ENCODE measurements around the gene LDOC1.

Gene LDOC1

GRCh38 chrX:141133272-141133671 is 43.7 kb downstream of the LDOC1 start:
- no peak for TF ChIP-seq CTCF (IDR thresholded peaks at IDR 0.05; ENCODE audit: extremely low read depth, insufficient read depth, missing control alignments)
- in situ Hi-C loops (cut with MboI; ENCODE audit: low pct_unique_long_range_greater_than_20kb, low sequenced_read_pairs, unreplicated experiment), result no loop called here
- DNase-seq (ENCODE audit: low spot score), result no peak

GRCh38 chrX:141127146-141127545 is 49.8 kb downstream of the LDOC1 start:
- DNase-seq (ENCODE audit: low spot score), result no peak
- in situ Hi-C loops (cut with MboI; ENCODE audit: low pct_unique_long_range_greater_than_20kb, low sequenced_read_pairs, unreplicated experiment), result no loop called here
- no peak for TF ChIP-seq CTCF (IDR thresholded peaks at IDR 0.05; ENCODE audit: extremely low read depth, insufficient read depth, missing control alignments)

Data from GM13977 (cell line).